GM12872 (cell line): ENCODE data around the gene GNB1.

Experiments used
- TF ChIP-seq, protein P1 (sequence below): IDR thresholded peaks from 3 replicates; pipeline ENCODE4 v1.5.1; 2011; ENCODE audit warnings: low read depth, mild to moderate bottlenecking, low read length, moderate library complexity; ENCODE audit not compliant: insufficient read depth

GNB1 gene

DNA sequence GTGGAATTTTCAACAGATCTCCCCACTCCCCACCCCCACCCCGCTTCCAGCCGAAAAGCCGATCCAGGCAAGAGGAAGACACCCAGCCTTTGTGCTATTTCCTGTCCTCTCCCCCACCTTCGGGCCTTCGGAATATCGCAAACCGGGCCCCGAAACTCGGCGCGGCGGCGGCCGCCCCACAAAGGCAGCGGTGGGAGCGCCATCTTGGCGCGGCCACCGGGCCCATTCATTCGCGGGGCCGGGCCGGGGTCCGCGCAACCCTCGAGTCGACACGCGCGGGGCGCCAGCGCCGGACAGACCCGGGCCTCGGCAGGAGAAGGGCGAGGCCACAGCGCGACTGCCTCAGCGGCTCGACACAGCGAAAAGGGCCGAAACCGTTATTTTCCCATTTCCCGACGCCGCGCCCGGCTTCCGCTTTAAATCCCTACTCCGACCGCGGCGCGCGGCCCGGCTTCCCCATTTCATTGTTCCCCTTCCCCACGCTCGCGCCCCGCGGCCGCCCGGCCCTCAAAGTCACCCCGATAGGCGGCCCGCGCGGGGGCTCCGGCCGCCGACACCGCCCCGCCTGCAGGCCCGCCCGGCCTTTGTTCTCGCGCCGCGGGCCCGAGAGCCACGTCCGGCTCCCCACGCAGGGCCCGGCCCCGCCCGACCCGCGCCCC, 911 bp downstream of the GNB1 start:
- TF ChIP-seq, protein P1, sequence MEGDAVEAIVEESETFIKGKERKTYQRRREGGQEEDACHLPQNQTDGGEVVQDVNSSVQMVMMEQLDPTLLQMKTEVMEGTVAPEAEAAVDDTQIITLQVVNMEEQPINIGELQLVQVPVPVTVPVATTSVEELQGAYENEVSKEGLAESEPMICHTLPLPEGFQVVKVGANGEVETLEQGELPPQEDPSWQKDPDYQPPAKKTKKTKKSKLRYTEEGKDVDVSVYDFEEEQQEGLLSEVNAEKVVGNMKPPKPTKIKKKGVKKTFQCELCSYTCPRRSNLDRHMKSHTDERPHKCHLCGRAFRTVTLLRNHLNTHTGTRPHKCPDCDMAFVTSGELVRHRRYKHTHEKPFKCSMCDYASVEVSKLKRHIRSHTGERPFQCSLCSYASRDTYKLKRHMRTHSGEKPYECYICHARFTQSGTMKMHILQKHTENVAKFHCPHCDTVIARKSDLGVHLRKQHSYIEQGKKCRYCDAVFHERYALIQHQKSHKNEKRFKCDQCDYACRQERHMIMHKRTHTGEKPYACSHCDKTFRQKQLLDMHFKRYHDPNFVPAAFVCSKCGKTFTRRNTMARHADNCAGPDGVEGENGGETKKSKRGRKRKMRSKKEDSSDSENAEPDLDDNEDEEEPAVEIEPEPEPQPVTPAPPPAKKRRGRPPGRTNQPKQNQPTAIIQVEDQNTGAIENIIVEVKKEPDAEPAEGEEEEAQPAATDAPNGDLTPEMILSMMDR: no peak

DNA sequence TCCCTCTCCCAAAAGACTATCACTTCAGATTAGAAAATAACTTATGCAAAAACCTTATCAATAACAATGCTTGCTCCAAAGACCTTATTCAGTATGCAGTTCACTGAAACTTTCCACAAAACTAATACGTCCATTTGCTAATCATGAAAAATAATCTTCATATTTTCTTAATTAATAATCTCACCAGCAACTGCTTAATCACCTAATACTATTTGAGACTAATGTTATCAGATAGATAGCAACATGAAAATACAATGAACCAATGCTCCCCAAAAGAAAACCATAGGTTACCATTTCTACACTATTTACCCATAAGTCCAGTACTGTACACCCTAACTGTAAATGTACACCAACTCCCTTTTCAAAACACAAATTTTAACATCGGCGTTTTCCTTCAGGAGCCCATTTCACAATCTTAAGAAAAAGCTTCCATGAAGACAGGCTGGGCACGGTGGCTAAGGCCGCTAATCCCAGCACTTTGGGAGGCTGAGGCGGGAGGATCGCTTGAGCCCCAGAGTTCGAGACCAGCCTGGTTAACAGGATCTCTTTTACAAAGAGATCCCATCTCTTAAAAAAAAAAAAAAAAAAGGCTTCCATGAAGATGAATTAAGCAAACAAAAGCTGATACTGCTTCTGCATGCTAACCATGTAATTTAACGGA, 1.7 kb downstream of the GNB1 start:
- TF ChIP-seq, protein P1: no peak

DNA sequence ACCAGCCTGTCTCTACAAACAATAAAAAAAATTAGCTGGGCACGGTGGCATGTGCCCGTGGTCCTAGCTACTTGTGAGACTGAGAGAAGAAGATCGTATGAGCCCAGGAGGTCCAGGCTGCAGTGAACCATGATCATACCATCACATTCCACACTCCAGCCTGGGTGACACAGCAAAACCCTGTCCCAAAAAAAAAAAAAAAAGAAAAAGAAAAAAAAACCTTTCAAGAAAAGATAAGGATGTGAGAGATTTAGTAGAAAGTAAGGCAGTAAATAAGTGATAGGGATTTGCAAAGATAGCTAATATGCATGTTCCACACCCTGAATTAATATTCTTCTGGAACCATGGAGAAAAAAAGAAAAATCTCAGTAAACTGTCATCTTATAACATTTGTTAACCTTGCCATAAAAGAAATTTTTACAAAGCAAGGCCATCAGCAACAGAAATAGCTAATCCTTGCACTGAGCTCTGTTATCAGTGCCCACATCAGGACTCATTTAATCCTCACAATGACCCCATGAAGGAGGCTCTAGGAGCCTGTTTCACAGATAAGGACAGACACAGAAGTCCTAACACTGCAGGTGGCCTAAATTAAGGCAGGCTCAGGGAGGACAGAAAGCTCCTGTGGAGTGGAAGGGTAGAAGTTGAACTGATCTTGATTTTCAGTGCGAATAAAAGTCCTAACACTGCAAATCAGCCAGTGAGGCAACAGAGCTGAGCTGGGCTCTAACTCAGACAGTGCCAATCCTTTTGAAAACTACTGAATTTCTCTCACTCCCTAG, 7.6 kb downstream of the GNB1 start:
- TF ChIP-seq, protein P1: no peak

DNA sequence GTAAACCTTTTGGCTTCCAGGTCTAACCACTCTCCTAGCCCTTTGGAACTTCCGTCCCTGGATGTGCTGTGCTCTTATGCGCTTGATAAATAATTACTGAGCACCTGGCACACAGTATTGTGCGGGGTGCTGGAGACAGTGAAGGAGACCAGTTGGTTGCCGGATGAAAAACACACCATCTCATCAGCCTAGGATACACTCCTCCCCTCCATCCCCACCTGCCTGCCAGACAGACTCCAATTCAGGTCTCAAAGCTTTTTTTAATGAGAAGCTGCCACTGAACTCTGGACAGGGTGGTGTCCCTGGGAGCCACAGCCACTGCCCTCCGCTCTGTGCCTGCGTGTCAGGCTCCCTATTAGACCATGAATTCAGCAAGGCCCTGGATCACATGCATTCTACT, 9.2 kb downstream of the GNB1 start:
- TF ChIP-seq, protein P1: no peak

DNA sequence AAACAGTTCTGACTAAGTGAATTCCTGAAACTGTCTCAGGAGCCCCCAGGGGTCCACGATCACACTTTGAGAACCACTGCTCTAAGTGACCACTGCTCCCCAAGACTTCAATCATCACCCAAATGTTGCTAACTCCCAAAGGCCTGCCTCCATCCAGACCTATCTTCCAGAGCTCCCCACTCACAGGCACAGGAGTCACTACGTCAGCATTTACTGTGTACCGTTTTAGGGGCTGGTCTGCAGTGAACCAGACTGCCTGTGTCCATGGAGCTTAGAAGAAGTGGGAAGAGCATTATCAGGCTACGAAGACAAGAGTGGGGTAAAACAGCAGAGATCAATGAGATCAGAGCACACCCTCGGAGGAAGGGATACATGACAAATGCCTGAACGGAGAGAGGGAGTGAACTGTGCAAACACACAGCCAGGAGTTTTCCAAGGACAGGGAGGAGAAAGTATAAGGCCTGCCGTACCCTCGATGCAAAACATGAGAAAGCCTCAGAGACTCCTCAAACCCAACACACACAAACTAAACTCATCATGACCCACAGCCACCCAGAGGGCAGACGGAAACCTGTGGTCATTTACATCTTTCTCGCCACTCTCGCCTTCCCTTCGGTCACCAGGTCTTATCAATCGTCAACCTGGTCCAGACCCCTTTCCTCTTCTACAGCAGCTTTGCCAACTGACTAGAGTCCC, 10.1 kb downstream of the GNB1 start:
- TF ChIP-seq, protein P1: no peak

DNA sequence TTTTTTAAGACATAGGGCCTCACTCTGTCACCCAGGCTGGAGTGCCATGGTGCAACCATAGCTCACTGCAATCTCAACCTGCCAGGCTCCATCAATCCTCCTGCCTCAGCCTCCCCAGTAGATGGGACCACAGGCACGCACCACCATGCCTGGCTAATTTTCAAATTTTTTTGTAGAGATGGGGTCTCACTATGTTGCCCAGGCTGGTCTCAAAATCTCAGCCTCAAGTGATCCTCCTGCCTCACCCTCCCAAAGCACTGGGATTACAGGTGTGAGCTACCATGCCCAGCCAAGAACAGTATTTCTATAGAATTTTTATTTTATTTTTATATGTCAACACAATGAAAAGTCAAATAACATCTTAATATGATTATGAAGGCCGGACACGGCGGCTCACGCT, 10.9 kb downstream of the GNB1 start:
- TF ChIP-seq, protein P1: no peak
